ENCODE measurements around the gene SLC4A2.

Gene SLC4A2

DNA sequence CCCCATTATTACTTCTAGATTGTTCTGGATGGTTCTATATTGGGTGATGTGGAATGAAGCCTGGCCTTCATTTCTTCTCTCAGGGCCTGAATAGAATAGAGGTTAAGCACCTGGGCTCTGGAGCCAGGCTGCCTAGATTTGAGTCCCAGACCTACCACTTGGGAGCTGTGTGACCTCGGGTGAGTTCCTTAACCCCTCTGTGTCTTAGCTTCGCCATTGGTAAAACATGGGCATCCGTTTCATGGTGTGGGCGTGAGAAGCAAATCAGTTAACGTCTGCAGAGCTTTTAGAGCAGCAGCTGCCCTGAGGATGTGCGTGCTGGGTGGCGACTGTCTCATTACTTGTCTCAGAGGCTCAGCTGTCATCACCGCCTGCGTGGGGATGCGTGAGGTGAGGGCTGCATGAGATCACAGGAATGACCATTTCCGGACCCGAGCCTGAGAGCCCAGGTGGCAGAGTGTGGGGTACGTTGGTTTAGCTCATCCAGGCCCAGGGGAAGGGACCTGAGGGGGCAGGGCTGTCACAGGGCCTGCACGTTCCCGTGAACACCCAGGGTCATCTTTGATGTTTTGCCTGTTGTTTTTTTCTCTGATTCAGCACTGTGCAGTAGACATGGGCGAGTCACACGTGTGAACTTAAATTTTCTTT is 36.6 kb downstream of the SLC4A2 start:
- no peak for DNase-seq

DNA sequence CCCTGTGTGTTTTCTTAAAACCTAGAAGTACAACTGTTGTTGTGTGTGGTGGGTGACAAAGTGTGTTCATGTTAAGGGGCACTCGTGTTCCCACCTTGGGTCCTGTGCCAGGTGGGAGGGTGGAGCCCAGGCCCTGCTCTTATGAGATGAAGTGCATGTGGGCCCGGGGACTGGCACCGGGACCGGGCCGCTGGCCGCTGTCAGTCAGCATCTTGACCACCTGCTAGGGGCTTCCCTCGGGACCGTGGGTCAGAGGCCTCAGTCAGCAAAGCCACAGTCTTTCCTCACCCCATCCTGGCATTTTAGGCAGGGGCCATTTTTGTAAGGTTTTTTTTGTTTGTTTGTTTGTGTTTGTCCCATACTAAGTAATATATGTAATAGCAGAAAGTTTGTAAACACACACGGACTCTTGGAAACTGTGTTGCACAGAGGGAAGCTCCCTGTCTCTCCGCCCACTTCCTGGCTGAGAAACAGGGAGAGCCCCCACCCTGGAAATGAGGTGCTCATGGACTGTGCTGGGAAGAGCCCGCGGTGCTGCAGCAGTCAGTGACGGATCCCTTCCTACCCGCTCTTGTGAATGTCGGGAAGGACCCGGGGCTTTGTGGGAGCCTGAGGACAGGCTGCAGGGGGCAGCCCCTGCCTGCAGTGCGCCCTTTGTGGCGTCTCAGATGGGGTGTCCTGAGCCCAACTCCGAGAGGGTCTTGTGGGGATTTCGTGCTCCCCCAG is 40.3 kb downstream of the SLC4A2 start:
- DNase-seq = no peak

DNA sequence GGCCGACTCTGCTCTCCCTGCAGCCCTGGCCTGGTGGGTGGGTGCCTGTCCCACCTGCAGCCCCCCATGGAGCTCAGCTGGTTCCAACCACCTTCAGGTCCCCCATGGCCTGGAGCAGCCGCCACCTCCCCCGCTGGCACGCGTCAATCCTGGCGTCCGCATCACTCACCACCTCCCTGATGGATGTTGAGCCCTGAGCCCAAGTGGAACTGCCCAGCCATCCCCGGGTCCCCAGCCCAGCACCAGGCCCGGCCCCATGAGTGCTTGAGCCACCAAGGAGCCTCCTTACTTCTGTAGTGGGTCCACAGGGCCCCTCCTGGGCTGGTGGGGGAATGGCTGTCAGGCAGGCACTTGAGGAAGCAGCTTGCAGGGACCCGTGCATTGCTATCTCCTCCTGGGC is 41.5 kb downstream of the SLC4A2 start:
- DNase-seq = no peak

- no peak for DNase-seq
Measured at GRCh38 chr7:151101621-151102396, 42.4 kb downstream of the SLC4A2 start.

GRCh38 chr7:151102991-151103390 is 43.6 kb downstream of the SLC4A2 start:
- DNase-seq = no peak

DNA sequence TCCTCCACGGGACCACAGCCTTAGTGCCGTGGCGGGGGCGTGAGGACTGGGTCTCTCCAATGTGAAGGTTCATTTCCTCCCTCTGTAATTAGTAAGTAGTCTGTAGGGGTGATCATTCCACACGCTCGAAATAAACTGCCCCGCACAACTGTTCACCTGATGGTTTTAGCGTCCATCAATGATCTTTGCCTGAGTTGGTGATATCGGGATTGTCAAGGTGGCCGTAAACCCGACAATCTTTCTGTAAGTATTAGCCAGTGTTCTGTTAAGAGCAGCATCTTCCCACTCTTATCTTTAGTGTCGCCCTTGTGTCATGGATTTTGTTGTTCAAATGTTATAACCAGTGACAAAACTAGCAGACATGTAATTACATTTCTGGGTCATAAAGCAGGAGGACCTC is 44.6 kb downstream of the SLC4A2 start:
- no peak for DNase-seq

- no peak for DNase-seq
Measured at GRCh38 chr7:151104411-151105235, 45.2 kb downstream of the SLC4A2 start.

DNA sequence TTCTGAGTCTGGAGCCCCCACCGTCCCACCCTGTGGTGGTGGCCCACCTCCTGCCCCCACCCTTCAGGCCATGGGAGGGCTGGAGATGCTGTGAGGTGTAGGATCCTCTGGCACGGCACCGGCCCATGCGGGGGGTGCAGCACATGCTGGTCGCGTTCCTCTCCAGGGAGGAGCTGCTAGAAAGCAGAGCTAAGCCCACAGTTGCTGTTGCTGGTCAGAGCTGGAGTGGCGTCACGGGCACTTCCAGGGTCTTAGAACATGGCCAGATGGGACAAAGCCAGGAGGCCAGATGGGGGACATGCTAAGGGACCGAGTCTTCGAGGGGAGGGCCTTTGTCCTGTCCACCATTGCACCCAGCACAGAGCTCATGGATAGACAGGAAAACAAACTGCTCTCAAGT is 48.5 kb downstream of the SLC4A2 start:
- DNase-seq = no peak

GRCh38 chr7:151109094-151110048 is 50.0 kb downstream of the SLC4A2 start:
- no peak for DNase-seq

DNA sequence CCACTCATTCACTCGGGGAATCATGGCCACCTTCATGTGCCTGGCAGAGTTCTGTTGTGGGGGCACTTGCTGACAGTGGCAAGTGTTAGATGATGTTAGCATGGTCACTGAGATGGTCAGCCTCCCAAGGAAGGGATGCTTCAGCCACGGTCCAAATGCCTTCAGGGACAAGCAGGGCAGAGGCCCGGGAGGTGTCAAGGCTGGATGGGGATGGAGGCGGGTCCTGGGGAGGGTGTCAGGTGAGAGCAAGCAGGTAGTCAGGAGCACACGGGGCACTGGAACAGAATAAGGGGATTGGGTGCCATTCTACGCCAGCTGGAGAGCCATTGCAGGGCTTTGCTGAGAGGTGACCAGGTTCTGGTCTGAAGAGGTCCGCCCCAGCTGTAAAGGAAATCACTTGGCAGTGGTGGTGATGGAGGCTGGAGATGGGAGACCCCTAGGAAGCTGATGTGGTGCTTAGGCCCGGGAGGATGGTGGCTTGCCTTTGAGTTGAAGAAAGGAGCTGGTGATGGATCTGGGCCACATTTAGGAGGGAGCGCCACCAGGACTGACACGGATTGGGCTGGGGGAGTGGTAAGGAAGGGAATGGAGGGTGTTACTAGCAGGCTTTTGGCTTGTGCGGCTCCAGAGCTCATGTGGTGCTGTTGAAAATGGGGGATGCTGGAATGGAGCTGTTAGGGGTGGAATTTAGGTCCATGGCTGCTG is 51.0 kb downstream of the SLC4A2 start:
- no peak for DNase-seq

GRCh38 chr7:151110941-151111645 is 51.7 kb downstream of the SLC4A2 start:
- peak; percentile 88 for DNase-seq

- peak; percentile 98 for DNase-seq
Measured at GRCh38 chr7:151113344-151114150, 54.2 kb downstream of the SLC4A2 start.

- DNase-seq = no peak
Measured at GRCh38 chr7:151114151-151115090, 55.0 kb downstream of the SLC4A2 start.

DNA sequence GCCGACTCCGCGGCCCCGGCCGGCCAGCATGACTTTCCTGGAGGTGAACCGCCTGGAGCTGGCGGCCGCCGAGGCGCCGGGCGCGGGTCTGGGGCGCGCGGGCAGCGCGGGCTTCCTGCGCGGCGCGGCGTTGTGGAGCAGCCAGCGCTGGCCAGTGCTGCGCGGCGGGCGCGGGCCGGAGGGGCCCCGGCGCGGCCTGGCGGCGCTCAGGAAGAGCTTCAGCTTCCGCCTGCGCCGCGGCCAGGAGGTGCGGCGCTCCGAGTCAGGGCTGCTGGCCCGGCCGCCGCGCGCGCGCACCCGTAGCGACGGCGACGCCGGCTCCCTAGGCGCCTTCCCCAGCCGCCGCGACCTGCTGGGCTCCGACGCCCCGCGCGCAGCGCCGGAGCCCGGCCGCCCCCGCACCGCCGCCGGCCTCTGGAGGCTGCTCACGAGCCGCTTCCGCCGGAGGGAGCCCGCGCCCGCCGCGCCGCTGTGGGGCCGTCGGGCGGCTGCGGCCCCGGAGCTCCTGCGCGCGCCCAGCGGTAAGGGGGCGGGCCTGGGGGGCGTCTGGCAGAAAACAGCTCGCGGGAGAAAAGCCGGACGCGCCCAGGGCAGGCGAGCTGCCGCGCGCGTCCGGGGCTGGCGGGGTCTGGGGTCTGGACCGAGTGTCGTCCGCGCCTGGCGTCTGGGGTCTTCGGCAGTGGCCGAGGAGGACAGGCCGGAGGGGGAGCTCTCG is 55.9 kb downstream of the SLC4A2 start:
- peak; percentile 71 for DNase-seq

GRCh38 chr7:151115836-151116418 is 56.5 kb downstream of the SLC4A2 start:
- peak; percentile 89 for DNase-seq

- DNase-seq = no peak
Measured at GRCh38 chr7:151116603-151117440, 57.4 kb downstream of the SLC4A2 start.
